Karpas-422 (cell line): Measurements from ENCODE around the gene TACO1. TPM values are rescaled to one million over a fixed set of nuclear protein-coding genes. Genes with fewer than 3 reads are reported as not detected.

Source experiments
- DNase-seq: peaks from one replicate; pipeline ENCODE4 v3.0.0-alpha.2; 2015
- H2AFZ ChIP-seq: fragments of 200-600 bp; sonication (generic); 2 replicates; pipeline ENCODE4 v1.6.1; 2014; ENCODE audit warnings: antibody characterized with exemption, low read length, mixed read lengths
- H3K27ac ChIP-seq: fragments of 200-600 bp; sonication (generic); 2 replicates; pipeline ENCODE4 v1.5.1; 2014; ENCODE audit warnings: mild to moderate bottlenecking, low read length, moderate library complexity
- H3K27me3 ChIP-seq: fragments of 200-600 bp; sonication (generic); 2 replicates; pipeline ENCODE4 v1.6.1; 2014; ENCODE audit warnings: low read length, mixed read lengths
- H3K36me3 ChIP-seq: fragments of 200-600 bp; sonication (generic); 2 replicates; pipeline ENCODE4 v1.6.1; 2014; ENCODE audit warnings: low read length, mixed read lengths; ENCODE audit not compliant: insufficient read depth
- H3K4me1 ChIP-seq: fragments of 200-600 bp; sonication (generic); 2 replicates; pipeline ENCODE4 v1.6.1; 2014; ENCODE audit warnings: mild to moderate bottlenecking, low read length, mixed read lengths
- H3K4me2 ChIP-seq: fragments of 200-600 bp; sonication (generic); 2 replicates; pipeline ENCODE4 v1.6.1; 2014; ENCODE audit warnings: low read length, low read depth, mild to moderate bottlenecking; ENCODE audit not compliant: poor library complexity, severe bottlenecking
- H3K4me3 ChIP-seq: fragments of 200-600 bp; sonication (generic); 2 replicates; pipeline ENCODE4 v1.5.1; 2014; ENCODE audit warnings: mild to moderate bottlenecking, antibody characterized with exemption, low read length, mixed read lengths
- H3K79me2 ChIP-seq: fragments of 200-600 bp; sonication (generic); 2 replicates; pipeline ENCODE4 v1.6.1; 2014; ENCODE audit warnings: mild to moderate bottlenecking, low read length, mixed read lengths
- H3K9ac ChIP-seq: fragments of 200-600 bp; sonication (generic); 2 replicates; pipeline ENCODE4 v1.6.0; 2014; ENCODE audit warnings: low read length
- H3K9me2 ChIP-seq: fragments of 200-600 bp; sonication (generic), shearing (Covaris generic); replicated peaks from 2 replicates; pipeline ENCODE4 v1.6.0; 2014; ENCODE audit warnings: mild to moderate bottlenecking, low read length, moderate library complexity; ENCODE audit not compliant: insufficient read depth
- H3K9me3 ChIP-seq: fragments of 300-700, 200-600 bp; sonication (generic); 2 replicates; pipeline ENCODE4 v1.6.1; 2014; ENCODE audit warnings: low read length, mixed read lengths
- H4K20me1 ChIP-seq: fragments of 200-600 bp; sonication (generic); 2 replicates; pipeline ENCODE4 v1.6.1; 2014; ENCODE audit warnings: mild to moderate bottlenecking, antibody characterized with exemption, low read length, low read depth; ENCODE audit not compliant: insufficient read depth
- total RNA-seq: library from RNA; depleted of rRNA; stranded (reverse); fragments of >200 nt; shearing (Covaris generic); gene quantifications from 2 replicates; pipeline ENCODE4 v1.2.3, GENCODE V29; 2014; ENCODE audit warnings: low replicate concordance

TACO1 gene
- total RNA-seq, 1 experiment from 2014 or later: 10.7 TPM

- H3K36me3 ChIP-seq: peaks cover 52% of the 10 kb centered on the region
These were observed 11.9 kb upstream of the TACO1 start for GRCh38 chr17:63588797-63589196.

DNA sequence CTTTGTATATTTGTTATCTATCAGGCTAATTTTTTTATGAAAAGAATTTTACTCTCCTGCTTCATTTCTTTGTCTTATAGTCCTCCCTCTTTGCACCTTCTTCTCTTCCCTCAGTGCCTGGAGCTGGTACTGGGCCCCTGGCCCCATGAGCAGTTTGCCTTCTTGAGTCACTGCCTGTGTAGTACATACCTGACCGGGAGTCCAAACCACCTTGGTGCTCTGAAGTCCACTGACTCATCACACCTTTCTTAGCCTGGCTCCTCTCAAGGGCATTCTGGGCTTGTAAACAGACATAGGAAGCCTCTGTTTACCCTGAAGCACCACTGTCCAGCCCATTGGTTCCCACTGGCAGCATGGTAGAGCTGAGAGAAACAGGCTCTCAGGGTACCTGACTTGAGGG is 11.0 kb upstream of the TACO1 start:
- Histone ChIP-seq H3K9ac (no peak overlapping the region), H3K9me2 (no peaks in the 10 kb centered on the region), H3K27me3 (no peaks in the 10 kb centered on the region), H4K20me1 (no peaks in the 10 kb centered on the region), H2AFZ (no peak overlapping the region), H3K4me1 (no peaks in the 10 kb centered on the region), H3K79me2 (0 out of 2 replicates have a peak, but pooled peaks cover 3% of the 10 kb centered on the region), H3K4me3 (no peak overlapping the region), H3K4me2 (no peak overlapping the region), H3K9me3 (no peaks in the 10 kb centered on the region), H3K27ac (no peak overlapping the region), H3K36me3 (peaks cover 50% of the 10 kb centered on the region)
- no peak for DNase-seq

More at GRCh38 chr17:63588797-63589196, 11.9 kb upstream of the TACO1 start:
- H3K4me3 ChIP-seq: no peak overlapping the region
- no peak for DNase-seq
- H3K4me2 ChIP-seq: no peak overlapping the region
- no peak overlapping the region for H3K9ac ChIP-seq
- H4K20me1 ChIP-seq: no peaks in the 10 kb centered on the region
- no peaks in the 10 kb centered on the region for H3K9me3 ChIP-seq
- H3K79me2 ChIP-seq: 0 out of 2 replicates have a peak, but pooled peaks cover 3% of the 10 kb centered on the region
- H3K27me3 ChIP-seq: no peaks in the 10 kb centered on the region
- H2AFZ ChIP-seq: no peak overlapping the region
- H3K27ac ChIP-seq: no peak overlapping the region
- no peaks in the 10 kb centered on the region for H3K4me1 ChIP-seq
- no peaks in the 10 kb centered on the region for H3K9me2 ChIP-seq

GRCh38 chr17:63592797-63593196 is 7.9 kb upstream of the TACO1 start:
- Histone ChIP-seq H3K27ac (no peak overlapping the region), H3K4me1 (no peaks in the 10 kb centered on the region), H3K4me3 (no peak overlapping the region), H4K20me1 (no peaks in the 10 kb centered on the region), H2AFZ (no peak overlapping the region), H3K36me3 (peaks cover 39% of the 10 kb centered on the region), H3K9me3 (no peaks in the 10 kb centered on the region), H3K4me2 (no peak overlapping the region), H3K9me2 (no peaks in the 10 kb centered on the region), H3K9ac (no peak overlapping the region), H3K79me2 (0 out of 2 replicates have a peak, but pooled peaks cover 3% of the 10 kb centered on the region), H3K27me3 (no peaks in the 10 kb centered on the region)
- no peak for DNase-seq

DNA sequence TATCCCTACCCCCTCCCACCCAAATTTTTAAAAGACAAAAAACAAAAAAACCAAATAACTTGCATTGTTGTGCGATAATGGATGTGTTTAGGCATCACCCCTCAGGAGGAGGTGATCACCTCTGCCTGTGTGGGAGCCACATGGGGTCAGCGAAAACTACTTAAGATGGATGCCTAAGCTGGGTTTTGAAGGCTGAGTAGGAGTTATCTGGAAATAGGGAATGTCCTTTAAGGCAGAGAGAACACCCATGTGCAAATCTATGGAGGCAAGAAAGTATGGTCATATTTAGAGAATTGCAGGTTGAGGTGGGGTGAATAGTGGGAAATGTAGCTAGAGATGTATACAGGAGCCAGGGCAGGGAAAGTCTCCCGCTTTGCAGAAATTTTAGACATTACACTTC is 5.6 kb upstream of the TACO1 start:
- Histone ChIP-seq H3K27me3 (no peaks in the 10 kb centered on the region), H3K27ac (no peak overlapping the region), H3K36me3 (peaks cover 21% of the 10 kb centered on the region; the same call in 1 of the 2 replicates), H3K9me3 (no peaks in the 10 kb centered on the region), H3K9ac (no peak overlapping the region), H4K20me1 (no peaks in the 10 kb centered on the region), H3K9me2 (no peaks in the 10 kb centered on the region), H3K4me3 (no peak overlapping the region), H3K4me1 (peaks cover 2% of the 10 kb centered on the region), H2AFZ (no peak overlapping the region), H3K79me2 (no peaks in the 10 kb centered on the region), H3K4me2 (no peak overlapping the region)
- no peak for DNase-seq

GRCh38 chr17:63596856-63597586 is 3.7 kb upstream of the TACO1 start:
- no peak overlapping the region for H2AFZ ChIP-seq
- peaks cover 13% of the 10 kb centered on the region for H3K79me2 ChIP-seq
- H3K9me3 ChIP-seq: no peaks in the 10 kb centered on the region
- H4K20me1 ChIP-seq: no peaks in the 10 kb centered on the region
- no peak for DNase-seq
- no peaks in the 10 kb centered on the region for H3K9me2 ChIP-seq
- no peak overlapping the region for H3K9ac ChIP-seq
- no peak overlapping the region for H3K4me3 ChIP-seq
- no peak overlapping the region for H3K4me2 ChIP-seq
- H3K4me1 ChIP-seq: peaks cover 14% of the 10 kb centered on the region
- no peaks in the 10 kb centered on the region for H3K27me3 ChIP-seq
- H3K27ac ChIP-seq: peak overlapping the region; percentile 16
- H3K36me3 ChIP-seq: peaks cover 7% of the 10 kb centered on the region; the same call in 1 of the 2 replicates

DNA sequence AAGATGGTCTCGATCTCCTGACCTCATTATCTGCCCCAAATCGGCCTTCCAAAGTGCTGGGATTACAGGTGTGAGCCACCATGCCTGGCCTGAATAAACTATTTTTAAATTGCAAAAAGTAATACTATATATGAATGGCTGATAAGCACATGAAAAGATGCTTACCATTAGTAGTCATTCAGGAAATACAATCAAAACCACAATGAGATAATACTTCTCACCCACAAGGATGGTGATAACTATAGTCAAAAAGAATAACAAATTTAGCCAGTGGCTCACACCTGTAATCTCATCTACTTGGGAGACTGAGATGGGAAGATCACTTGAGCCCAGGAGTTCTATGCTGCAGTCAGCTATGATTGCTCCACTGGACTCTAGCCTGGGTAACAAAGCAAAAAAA is 2.4 kb upstream of the TACO1 start:
- Histone ChIP-seq H3K9me3 (no peaks in the 10 kb centered on the region), H4K20me1 (no peaks in the 10 kb centered on the region), H3K9ac (no peak overlapping the region), H3K27me3 (no peaks in the 10 kb centered on the region), H3K27ac (no peak overlapping the region), H3K4me1 (peaks cover 17% of the 10 kb centered on the region), H3K4me2 (no peak overlapping the region), H2AFZ (no peak overlapping the region), H3K36me3 (peaks cover under 1% of the 10 kb centered on the region; the same call in 1 of the 2 replicates), H3K9me2 (no peaks in the 10 kb centered on the region), H3K4me3 (no peak overlapping the region), H3K79me2 (peaks cover 16% of the 10 kb centered on the region)
- no peak for DNase-seq

- no peaks in the 10 kb centered on the region for H3K9me3 ChIP-seq
- H3K4me1 ChIP-seq: peaks cover 17% of the 10 kb centered on the region
- peak overlapping the region; percentile 91 for H3K4me3 ChIP-seq
- H3K9ac ChIP-seq: peak overlapping the region; percentile 86
- H3K79me2 ChIP-seq: peaks cover 16% of the 10 kb centered on the region
- 0 out of 2 replicates have a peak, but pooled peaks cover 4% of the 10 kb centered on the region for H3K36me3 ChIP-seq
- peak overlapping the region; percentile 6; the same call in 1 of the 2 replicates for H2AFZ ChIP-seq
- H3K4me2 ChIP-seq: peak overlapping the region; percentile 94
- H4K20me1 ChIP-seq: no peaks in the 10 kb centered on the region
- no peak overlapping the region; the same call in 1 of the 2 replicates for H3K27ac ChIP-seq
- H3K9me2 ChIP-seq: no peaks in the 10 kb centered on the region
- DNase-seq: peak; percentile 58
- no peaks in the 10 kb centered on the region for H3K27me3 ChIP-seq
These were observed 1.0 kb downstream of the TACO1 start for GRCh38 chr17:63601439-63602371.
